ENCODE measurements around the gene IQCK.

- TF ChIP-seq CTCF (IDR thresholded peaks at IDR 0.05) (peak; percentile 99), POLR2A (IDR thresholded peaks at IDR 0.05) (no peak)
Observed at GRCh38 chr16:19886073-19886941, 168.2 kb downstream of the IQCK start.

Measured in right lobe of liver (tissue), 4 donors.